HPDE6-E6E7 (cell line): ENCODE results near the gene TGFBR2.
A peak's percentile ranks its signal among the peaks of the same experiment; 100 is the strongest.

ENCODE experiments used
- DNase-seq: peaks from one replicate; pipeline ENCODE4 v3.0.0; 2011; ENCODE audit warnings: missing footprints; ENCODE audit errors: extremely low spot score

The TGFBR2 gene

GRCh38 chr3:30673425-30674341 is 67.3 kb downstream of the TGFBR2 start:
- no peak for DNase-seq

DNA sequence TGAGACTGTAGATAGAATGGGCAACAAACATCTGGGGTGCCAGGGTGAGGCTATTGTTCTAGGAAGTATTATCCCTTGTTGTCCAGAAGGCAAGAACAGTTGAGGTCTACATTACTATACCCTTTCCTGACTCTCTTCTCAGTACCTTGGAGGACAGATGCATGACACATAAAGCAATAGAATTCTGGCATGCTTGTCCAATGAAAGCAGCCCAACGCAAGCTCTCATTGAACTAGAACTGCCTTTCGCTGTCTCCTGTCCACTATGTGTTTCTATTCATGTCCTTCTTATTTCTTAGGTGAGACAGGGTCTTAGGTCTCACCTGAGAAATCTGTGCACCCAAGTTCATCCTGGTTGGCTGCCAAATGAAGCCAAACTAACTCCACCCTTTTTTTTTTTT is 68.6 kb downstream of the TGFBR2 start:
- no peak for DNase-seq

DNA sequence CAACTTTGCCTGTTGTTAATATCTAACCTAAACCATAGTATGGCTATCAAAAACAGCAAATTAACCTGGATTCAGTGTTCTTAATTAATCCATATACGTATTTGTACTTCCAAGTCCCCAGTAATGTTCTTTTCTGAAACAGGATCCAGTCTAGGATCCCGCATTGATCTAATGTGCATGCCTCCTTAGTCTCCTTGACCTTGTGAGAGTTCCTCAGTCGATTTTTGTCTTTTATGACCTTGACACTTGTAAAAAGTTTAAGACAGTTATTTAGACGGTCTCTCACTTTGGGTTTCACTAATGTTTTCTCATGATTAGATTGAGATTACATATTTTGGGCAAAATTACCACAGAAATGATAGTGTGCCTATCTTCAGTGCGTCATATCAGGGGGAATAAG is 69.4 kb downstream of the TGFBR2 start:
- DNase-seq = no peak

DNA sequence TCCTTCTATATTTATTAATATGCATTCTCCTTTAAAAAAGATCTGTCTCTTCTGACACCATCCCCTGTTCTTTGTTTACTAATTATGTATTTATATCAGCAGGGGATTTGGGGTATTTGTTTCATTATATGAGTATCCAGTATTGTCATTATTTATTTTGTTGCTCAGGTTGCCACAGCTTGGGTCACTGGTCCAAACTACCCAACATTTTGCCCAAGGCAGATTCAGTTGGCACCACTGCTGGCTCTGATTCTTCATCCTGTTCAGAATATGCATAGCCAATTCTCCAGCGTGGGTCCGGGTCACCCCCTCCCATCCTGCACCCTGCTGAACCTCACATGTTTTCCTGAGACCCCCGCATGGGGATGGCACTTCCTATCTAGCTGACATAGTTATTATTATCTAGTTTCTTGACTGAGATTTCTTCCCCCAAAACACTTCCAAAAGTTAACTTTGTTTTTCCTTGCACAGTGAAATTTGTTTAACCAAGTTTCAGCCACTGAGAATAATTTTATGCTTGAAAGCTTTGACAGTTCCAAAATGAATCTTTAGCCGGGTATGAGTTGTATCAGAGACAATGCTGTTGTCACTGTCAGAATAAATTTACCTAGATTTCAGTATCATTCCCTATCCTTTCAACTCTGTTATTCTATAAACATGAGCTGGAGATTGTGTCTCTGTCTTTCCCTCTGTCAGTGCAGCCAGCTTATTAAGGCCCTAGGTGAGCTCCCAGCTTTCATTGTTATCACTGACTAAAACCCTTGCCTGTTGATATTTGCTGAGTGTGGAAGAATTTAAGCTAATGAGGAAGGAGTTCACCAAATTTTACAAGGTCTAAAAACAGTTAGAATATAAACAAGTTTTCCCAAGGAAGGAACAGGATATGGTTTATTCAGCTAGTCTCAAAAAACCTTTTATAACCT is 70.3 kb downstream of the TGFBR2 start:
- no peak for DNase-seq

- no peak for DNase-seq
Measured at GRCh38 chr3:30677347-30677685, 70.9 kb downstream of the TGFBR2 start.

DNA sequence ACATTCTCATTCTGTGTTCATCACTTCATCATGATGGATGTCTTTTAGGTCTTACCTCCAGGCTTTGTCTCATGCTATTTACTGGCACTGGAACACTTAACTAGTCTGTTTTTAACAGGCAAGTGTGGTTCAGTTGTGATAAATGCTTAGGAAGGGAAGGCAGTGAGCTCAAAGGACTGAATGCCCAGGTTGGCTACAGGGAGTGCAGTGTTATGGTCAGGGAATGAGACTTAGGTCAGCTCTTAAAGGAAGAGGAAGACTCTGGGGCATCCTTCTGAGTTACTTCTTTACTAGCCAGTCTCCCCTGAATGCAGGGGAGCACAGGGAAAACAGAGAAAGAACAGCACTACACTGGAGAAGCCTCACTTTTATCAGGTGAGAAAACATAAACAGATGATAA is 72.6 kb downstream of the TGFBR2 start:
- DNase-seq = no peak

DNA sequence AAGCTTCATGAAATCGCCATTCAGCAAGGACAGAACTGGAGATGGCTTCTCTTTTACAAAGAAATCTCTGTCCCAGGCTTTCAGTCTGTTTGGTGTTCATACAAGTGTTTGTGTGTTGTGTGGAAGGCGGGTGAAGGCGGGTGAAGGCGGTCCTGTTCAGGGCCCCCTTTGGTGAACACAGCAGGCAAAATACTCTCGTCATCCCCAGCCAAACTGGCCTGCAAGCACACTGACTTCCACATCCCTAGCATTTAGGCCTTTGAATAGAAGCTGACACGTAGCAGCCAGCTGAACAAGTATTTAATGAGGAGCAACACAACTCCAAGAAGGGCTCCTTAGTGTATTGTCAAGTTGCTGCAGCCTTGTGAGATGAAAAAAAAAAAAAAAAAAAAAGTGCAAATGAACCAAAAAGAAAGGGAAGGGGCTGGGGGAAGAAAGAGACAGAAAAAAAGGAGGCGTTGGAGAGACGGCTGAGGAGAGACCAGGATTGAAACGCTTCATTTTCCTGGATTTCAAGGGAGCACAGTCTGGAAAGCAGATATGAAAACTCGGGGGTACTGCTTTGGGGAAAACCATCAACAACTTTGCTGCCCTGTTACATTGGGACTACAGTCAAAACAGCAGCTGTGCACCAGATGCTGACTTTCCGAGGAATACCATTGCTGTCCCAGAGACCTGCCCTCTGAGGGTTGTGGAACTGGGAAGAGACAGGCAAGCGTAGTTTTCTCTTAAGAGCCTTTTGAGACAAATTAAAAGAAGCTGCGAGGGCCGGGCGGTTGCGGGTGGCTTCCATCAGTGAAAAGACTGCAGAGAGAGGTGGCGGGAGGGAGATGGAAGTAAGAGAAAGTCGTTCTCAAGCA is 74.6 kb downstream of the TGFBR2 start:
- no peak for DNase-seq

- no peak for DNase-seq
Measured at GRCh38 chr3:30681649-30682211, 75.3 kb downstream of the TGFBR2 start.

GRCh38 chr3:30682434-30683155 is 76.2 kb downstream of the TGFBR2 start:
- no peak for DNase-seq

DNA sequence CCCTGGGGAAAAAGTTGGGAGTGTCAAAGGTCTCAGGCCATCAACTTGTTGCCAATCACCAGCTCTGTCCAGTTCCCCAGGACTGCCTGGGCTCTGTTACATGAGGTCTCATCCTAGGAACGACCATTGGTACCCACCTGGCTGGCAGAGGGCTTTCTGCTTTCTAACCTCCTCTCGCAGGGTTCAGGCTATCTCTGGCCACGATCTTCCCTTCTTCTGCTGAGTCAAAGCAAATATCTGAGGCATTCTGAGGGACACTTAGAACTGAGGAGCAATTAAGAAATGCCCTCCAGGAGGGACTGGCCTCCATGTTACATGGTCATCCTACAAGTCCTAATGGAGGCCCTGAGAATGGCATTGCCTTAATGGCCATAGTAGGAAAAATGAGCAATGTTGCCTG is 77.4 kb downstream of the TGFBR2 start:
- no peak for DNase-seq

DNA sequence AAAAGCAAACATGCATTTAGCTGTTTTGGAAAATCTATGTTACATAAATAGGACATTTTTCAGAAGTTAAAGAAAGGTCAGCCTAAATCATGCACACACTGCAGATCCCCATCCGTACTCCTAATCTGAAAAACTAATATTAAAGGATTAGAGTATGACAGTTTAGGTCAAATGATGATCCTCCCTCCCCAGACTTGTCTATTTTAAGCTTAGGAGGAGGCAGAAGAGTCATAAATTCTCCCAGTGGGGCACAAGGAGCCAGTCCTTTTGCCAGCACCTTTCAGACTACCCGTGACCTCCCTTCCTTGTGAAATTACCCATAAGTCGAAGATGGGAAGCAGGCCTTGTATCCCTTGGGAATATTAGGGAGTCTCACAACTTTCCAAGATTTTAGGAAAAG is 78.0 kb downstream of the TGFBR2 start:
- DNase-seq = no peak

- DNase-seq = no peak
Measured at GRCh38 chr3:30685267-30685667, 78.9 kb downstream of the TGFBR2 start.

DNA sequence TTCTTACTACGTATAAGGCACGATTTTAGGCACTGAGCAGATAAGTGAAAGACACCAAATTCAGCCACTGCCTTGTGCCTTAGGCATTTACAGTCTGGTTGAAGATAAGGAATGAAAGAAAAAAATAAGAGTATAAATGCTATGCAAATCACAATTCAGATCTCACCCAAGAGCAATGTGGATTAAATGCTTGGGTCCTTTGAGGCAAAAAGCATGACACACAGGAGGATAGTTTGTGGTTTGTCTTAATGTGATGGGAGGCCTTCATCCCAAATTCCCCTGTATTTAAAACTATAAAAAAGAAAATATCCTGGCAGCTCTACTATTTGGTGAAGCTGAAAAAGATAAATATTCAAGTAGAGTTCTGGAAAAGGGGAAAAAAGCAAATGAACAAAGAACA is 79.8 kb downstream of the TGFBR2 start:
- DNase-seq = no peak

- DNase-seq = no peak
Measured at GRCh38 chr3:30686799-30687198, 80.4 kb downstream of the TGFBR2 start.

DNA sequence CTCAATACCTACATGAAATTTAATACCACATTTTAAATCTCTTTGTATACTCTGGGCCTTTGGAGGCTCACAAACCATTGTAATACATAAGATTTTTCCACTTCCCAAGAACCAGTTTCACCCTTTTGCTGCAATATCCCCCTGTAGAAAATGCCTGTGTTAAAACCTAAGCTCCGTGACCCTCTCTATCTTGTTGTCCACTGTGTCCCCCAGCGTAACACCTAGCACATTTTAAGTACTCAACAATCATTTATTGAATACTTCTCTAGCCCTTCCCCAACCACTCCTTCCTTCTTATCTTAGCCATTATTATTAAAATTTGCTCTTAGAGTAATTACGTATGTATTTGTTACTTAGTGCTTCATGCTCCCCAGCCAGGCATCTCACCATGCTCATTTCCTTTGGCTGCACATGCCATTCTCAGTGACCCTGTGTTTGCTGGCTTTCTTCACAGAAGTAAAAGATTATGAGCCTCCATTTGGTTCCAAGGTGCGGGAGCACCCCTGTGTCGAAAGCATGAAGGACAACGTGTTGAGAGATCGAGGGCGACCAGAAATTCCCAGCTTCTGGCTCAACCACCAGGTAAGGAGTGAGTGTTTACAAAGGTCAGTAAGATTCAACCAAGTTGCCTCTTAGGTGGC is 81.6 kb downstream of the TGFBR2 start:
- no peak for DNase-seq

- DNase-seq = peak; percentile 13
Measured at GRCh38 chr3:30688776-30689641, 82.6 kb downstream of the TGFBR2 start.

GRCh38 chr3:30690199-30690598 is 83.8 kb downstream of the TGFBR2 start:
- DNase-seq = no peak

DNA sequence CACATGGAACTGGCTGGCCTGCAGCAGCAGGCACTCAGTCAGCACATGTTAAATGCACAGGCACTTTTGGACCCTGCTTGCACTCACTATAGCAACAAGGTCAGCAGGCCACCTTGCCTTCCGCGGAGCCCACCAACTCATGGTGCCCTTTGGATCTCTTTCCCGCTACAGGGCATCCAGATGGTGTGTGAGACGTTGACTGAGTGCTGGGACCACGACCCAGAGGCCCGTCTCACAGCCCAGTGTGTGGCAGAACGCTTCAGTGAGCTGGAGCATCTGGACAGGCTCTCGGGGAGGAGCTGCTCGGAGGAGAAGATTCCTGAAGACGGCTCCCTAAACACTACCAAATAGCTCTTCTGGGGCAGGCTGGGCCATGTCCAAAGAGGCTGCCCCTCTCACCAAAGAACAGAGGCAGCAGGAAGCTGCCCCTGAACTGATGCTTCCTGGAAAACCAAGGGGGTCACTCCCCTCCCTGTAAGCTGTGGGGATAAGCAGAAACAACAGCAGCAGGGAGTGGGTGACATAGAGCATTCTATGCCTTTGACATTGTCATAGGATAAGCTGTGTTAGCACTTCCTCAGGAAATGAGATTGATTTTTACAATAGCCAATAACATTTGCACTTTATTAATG is 85.0 kb downstream of the TGFBR2 start:
- no peak for DNase-seq

GRCh38 chr3:30691944-30692343 is 85.5 kb downstream of the TGFBR2 start:
- DNase-seq = no peak
